ENCODE measurements around the gene CD79B. TPM values are rescaled to one million over a fixed set of nuclear protein-coding genes. Genes with fewer than 3 reads are reported as not detected.
"Not testable (repeated sequence)": the region's sequence is repeated elsewhere in the genome, so short reads cannot be mapped to it uniquely, and the experiment has no call there.

Gene CD79B
- total RNA-seq, 2 donors from 2014 or later = 0.35 to 0.44 TPM

- no peaks in the 10 kb centered on the region for H3K36me3 ChIP-seq (ENCODE audit: control insufficient read depth, insufficient read depth, low read length)
- Mint-ChIP-seq H3K9me3 (no peaks in the 10 kb centered on the region), H3K27me3 (ENCODE audit: insufficient read depth) (peaks cover 13% of the 10 kb centered on the region), H3K27ac (no peak overlapping the region), H3K4me3 (no peak overlapping the region), H3K36me3 (ENCODE audit: low read depth) (no peaks in the 10 kb centered on the region), H3K4me1 (peaks cover 8% of the 10 kb centered on the region)
- H3K4me3 ChIP-seq (ENCODE audit: low read length) = no peak overlapping the region
- H3K9me3 ChIP-seq (ENCODE audit: control insufficient read depth, low read length) = no peaks in the 10 kb centered on the region
- peak; percentile 88 for TF ChIP-seq CTCF (conservative IDR thresholded peaks at IDR 0.05)
- no peak overlapping the region for H3K27ac ChIP-seq (ENCODE audit: low read depth, low read length)
- no peaks in the 10 kb centered on the region for H3K27me3 ChIP-seq (ENCODE audit: control insufficient read depth, insufficient read depth, low read length, poor library complexity, severe bottlenecking)
- WGBS, 2 experiments (ENCODE audit: insufficient coverage in 1 of 2, insufficient read length in 1 of 2) = 67 to 73% methylated on average over 3 to 8 of the region's 8 CpGs
- peak; percentile 94 for DNase-seq
- H3K4me1 ChIP-seq (ENCODE audit: control insufficient read depth, insufficient read depth, low read length) = no peaks in the 10 kb centered on the region
- H3K9ac ChIP-seq (ENCODE audit: extremely low read depth, low read length, poor library complexity, severe bottlenecking) = no peak overlapping the region
Measured at GRCh38 chr17:63919311-63919723, 12.8 kb downstream of the CD79B start.

GRCh38 chr17:63918789-63919305 is 13.3 kb downstream of the CD79B start, which contains the start of gene GH1:
GH1 (minus strand) TSS chr17:63918839; CDS start chr17:63918776, 63 bp downstream.
- H3K9ac ChIP-seq (ENCODE audit: extremely low read depth, low read length, poor library complexity, severe bottlenecking); H3K27me3 ChIP-seq (ENCODE audit: control insufficient read depth, insufficient read depth, low read length, poor library complexity, severe bottlenecking); H3K36me3 Mint-ChIP-seq (ENCODE audit: low read depth); H3K4me1 Mint-ChIP-seq; H3K4me3 ChIP-seq (ENCODE audit: low read length); H3K4me1 ChIP-seq (ENCODE audit: control insufficient read depth, insufficient read depth, low read length); H3K9me3 Mint-ChIP-seq; DNase-seq; H3K9me3 ChIP-seq (ENCODE audit: control insufficient read depth, low read length); H3K36me3 ChIP-seq (ENCODE audit: control insufficient read depth, insufficient read depth, low read length); H3K27ac ChIP-seq (ENCODE audit: low read depth, low read length); H3K27ac Mint-ChIP-seq: not testable (repeated sequence)
- H3K4me3 Mint-ChIP-seq = peak within 1 kb of the TSS; percentile 31
- H3K27me3 Mint-ChIP-seq (ENCODE audit: insufficient read depth) = peaks cover 13% of the 10 kb centered on the region
- WGBS, 2 experiments (ENCODE audit: insufficient coverage in 1 of 2, insufficient read length in 1 of 2) = 64% methylated on average over 8 of the region's 10 CpGs; no CpG with 5 or more reads in 1 of the 2 experiments

GRCh38 chr17:63918305-63918704 is 13.8 kb downstream of the CD79B start:
- Mint-ChIP-seq H3K27ac (no peak overlapping the region), H3K36me3 (ENCODE audit: low read depth) (no peaks in the 10 kb centered on the region), H3K4me3 (peak overlapping the region; percentile 31), H3K9me3 (no peaks in the 10 kb centered on the region), H3K27me3 (ENCODE audit: insufficient read depth) (peaks cover 13% of the 10 kb centered on the region), H3K4me1 (peaks cover 8% of the 10 kb centered on the region)
- DNase-seq = peak; percentile 94
- no peaks in the 10 kb centered on the region for H3K9me3 ChIP-seq (ENCODE audit: control insufficient read depth, low read length)
- no peak overlapping the region for H3K27ac ChIP-seq (ENCODE audit: low read depth, low read length)
- TF ChIP-seq CTCF (conservative IDR thresholded peaks at IDR 0.05) = peak; percentile 67
- 48 to 73% methylated on average over 4 to 10 of the region's 10 CpGs for WGBS, 2 experiments (ENCODE audit: insufficient coverage in 1 of 2, insufficient read length in 1 of 2)
- no peak overlapping the region for H3K9ac ChIP-seq (ENCODE audit: extremely low read depth, low read length, poor library complexity, severe bottlenecking)
- H3K27me3 ChIP-seq (ENCODE audit: control insufficient read depth, insufficient read depth, low read length, poor library complexity, severe bottlenecking) = no peaks in the 10 kb centered on the region
- no peak overlapping the region for H3K4me3 ChIP-seq (ENCODE audit: low read length)
- H3K4me1 ChIP-seq (ENCODE audit: control insufficient read depth, insufficient read depth, low read length) = no peaks in the 10 kb centered on the region
- no peaks in the 10 kb centered on the region for H3K36me3 ChIP-seq (ENCODE audit: control insufficient read depth, insufficient read depth, low read length)

- WGBS, 2 experiments (ENCODE audit: insufficient coverage in 1 of 2, insufficient read length in 1 of 2) = 86 to 92% methylated on average over 12 to 13 of the region's 13 CpGs
Measured at GRCh38 chr17:63917646-63918045, 14.5 kb downstream of the CD79B start.

More at GRCh38 chr17:63917646-63918045, 14.5 kb downstream of the CD79B start:
- H3K4me3 ChIP-seq (ENCODE audit: low read length) = no peak overlapping the region
- H3K9me3 ChIP-seq (ENCODE audit: control insufficient read depth, low read length) = no peaks in the 10 kb centered on the region
- no peak overlapping the region for H3K27ac ChIP-seq (ENCODE audit: low read depth, low read length)
- Mint-ChIP-seq H3K27ac (no peak overlapping the region), H3K9me3 (no peaks in the 10 kb centered on the region), H3K4me1 (peaks cover 8% of the 10 kb centered on the region), H3K36me3 (ENCODE audit: low read depth) (no peaks in the 10 kb centered on the region), H3K4me3 (no peak overlapping the region), H3K27me3 (ENCODE audit: insufficient read depth) (peaks cover 16% of the 10 kb centered on the region)
- DNase-seq = no peak
- H3K27me3 ChIP-seq (ENCODE audit: control insufficient read depth, insufficient read depth, low read length, poor library complexity, severe bottlenecking) = no peaks in the 10 kb centered on the region
- no peak for TF ChIP-seq CTCF (conservative IDR thresholded peaks at IDR 0.05)
- no peak overlapping the region for H3K9ac ChIP-seq (ENCODE audit: extremely low read depth, low read length, poor library complexity, severe bottlenecking)
- no peaks in the 10 kb centered on the region for H3K4me1 ChIP-seq (ENCODE audit: control insufficient read depth, insufficient read depth, low read length)
- no peaks in the 10 kb centered on the region for H3K36me3 ChIP-seq (ENCODE audit: control insufficient read depth, insufficient read depth, low read length)
